GM19467 (cell line): ENCODE data around the gene APOC4.
"Not testable (repeated sequence)": the region's sequence is repeated elsewhere in the genome, so short reads cannot be mapped to it uniquely, and the experiment has no call there.

Experiments
- ATAC-seq: cut with Tn5 transposase; IDR thresholded peaks from one replicate; pipeline ENCODE4 v1.9.1; 2021; ENCODE audit warnings: mild to moderate bottlenecking, moderate library complexity; ENCODE audit not compliant: unreplicated experiment

APOC4 gene

DNA sequence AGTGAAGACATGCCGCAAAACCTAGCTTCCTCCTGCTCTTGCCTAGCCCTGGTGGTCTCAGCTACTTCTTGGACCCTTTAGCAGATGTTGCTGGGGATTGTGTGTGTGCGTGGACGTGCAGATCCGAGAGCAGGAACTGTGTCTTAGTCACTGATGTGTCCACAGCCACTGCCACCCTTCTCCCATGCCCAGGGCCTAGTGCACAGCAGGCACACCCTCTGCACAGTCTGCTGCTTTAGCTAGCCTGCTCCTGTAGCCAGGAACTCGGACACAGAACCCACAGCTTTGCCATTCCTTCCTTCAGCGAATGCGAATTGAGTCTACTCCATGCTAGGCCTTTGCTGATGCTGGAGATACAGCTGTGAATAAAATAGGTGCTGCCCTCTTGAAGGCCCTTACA lies 15.5 kb downstream of the APOC4 start:
- no peak for ATAC-seq

DNA sequence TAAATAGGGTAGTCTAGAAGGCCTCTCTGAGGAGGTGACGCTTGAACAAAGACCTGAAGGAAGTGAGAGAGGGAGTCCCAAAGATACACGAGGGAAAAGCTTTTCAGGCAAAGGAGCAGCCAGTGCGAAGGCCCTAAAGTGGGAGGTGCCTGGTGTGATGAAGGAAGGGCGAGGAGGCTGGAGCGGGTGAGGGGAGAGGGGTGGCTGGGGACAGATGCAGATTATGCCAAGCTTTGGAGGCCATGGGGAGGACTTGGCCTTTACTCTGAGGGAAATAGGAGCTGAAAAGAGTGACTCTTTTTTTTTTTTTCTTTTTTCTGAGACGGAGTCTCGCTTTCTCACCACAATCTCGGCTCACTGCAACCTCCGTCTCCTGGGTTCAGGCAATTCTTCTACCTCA lies 16.1 kb downstream of the APOC4 start:
- ATAC-seq: no peak

DNA sequence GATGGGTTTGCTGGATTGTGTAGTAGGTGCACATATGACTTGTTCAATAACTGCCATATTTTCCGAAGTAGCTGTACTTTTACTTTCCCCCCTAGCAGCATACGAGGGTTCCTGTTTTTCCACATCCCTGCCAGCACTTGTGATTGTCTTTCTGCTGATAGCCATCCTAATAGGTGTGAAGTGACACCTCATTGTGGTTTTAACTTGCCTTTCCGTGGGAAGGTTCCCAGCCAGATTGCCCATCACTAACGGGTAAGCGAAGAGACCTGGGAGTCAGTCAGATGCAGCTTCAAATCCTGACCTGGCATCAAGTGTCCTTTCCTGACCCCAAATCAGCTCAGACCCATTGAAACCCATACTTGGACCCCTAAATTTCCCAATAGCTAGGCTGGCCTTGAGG lies 17.7 kb downstream of the APOC4 start:
- no peak for ATAC-seq

DNA sequence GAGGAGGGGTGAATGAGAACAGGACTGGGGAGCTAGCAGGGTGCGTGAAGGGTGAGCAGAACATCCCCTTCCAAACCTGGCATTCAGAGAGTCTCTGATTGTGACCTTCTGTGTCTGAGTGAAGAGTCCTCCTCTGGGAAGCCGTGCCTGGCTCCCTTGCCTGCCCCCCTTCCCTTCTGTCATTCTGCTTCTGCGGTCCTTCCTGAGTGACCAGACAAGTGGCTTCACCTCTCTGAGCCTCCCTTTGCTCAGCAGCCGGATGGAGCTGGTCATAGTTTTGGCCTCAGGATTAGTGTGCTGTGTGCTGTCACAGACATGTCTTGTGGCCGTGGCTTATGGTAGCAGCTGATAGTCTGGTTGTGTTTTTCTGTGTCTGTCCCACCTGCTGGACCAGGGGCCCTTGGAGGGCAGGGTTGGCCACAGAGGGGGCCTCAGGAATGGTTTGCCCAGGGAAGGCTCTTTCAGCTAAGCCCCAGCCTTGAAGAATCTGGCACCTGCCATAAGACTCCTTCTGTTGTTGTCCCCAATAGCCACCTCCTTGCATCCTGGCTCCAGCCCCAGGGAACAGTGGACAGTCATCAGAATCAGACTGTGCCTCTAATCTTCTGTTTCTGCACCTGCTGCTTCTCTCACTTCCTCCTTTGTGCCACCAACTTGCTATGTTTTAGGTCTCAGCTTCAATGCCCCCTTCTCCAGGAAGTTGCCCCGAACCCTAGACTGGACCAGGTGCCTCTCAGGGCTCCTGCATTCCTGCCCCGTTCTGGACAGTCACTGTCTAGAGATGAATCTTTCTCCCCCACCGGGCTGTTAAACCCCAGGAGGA lies 19.1 kb downstream of the APOC4 start:
- ATAC-seq: no peak

GRCh38 chr19:44961821-44962220 lies 19.8 kb downstream of the APOC4 start:
- ATAC-seq: no peak

- no peak for ATAC-seq
Observed at GRCh38 chr19:44968118-44968517, 26.1 kb downstream of the APOC4 start.

GRCh38 chr19:44968670-44969069 lies 26.6 kb downstream of the APOC4 start:
- no peak for ATAC-seq

DNA sequence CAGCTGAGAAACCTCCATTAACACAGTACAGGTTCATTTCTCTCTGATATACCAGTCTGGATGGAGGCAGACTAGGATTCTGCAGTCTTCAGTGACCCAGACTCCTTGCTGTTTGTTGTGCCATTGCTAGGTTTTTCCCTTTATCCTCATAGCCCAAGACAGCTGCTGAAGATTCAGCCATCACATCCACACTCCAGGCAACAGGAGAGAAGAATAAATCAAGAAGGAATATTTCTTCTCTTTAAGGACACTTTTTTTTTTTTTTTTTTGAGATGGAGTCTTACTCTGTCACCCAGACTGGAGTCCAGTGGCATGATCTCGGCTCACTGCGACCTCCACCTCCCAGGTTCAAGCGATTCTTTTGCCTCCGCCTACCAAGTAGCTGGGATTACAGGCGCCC lies 27.4 kb downstream of the APOC4 start:
- ATAC-seq: no peak

DNA sequence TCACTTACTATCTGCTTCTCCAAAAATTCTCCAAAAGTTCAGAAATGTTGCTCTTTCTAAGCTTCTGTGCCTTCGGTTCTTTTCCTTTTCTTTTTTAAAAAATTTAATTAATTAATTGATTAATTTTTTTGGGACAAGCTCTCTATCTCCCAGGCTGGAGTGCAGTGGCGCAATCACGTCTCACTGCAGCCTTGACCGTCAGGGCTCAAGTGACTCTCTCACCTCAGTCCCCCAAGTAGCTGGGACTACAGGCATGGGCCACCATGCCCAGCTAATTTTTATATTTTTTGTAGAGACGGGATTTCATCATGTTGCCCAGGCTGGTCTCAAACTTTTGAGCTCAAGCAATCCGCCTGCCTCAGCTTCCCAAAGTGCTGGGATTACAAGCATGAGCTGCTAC lies 29.4 kb downstream of the APOC4 start:
- not testable (repeated sequence) for ATAC-seq

GRCh38 chr19:44972802-44973201 lies 30.8 kb downstream of the APOC4 start:
- ATAC-seq: no peak

DNA sequence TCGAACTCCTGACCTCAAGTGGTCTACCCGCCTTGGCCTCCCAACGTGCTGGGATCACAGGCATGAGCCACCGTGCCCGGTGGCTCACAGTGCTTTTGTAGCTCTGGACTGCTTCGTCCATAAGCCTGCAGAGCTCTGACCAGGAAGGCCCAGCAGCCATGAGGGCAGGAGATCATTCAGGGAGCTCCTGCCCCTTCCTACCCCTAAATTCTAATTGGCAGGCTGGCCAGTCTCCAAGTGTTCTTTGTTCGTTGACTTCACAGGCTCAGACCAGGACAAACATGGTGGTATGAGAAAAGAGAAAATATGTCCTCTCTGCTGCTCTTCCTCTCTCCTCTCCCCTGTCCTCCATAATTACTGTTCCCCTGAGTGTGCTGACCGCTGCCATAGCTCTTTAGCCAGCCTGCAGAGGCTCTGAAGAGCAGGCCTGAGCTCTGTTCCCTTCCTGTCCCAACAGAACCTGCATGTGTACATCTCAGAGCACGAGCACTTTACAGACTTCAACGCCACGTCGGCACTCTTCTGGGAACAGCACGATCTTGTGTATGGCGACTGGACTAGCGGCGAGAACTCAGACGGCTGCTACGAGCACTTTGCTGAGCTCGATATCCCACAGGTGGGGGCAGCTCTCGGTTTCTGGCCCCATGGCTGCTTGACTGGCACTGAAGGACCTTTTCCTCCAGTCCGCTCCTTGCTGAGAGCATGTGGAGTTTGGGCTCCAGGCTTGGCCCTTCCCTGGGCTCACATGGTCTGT lies 32.1 kb downstream of the APOC4 start:
- no peak for ATAC-seq

- no peak for ATAC-seq
Observed at GRCh38 chr19:44974857-44975256, 32.8 kb downstream of the APOC4 start.

- ATAC-seq: no peak
Observed at GRCh38 chr19:44975444-44975843, 33.4 kb downstream of the APOC4 start.

DNA sequence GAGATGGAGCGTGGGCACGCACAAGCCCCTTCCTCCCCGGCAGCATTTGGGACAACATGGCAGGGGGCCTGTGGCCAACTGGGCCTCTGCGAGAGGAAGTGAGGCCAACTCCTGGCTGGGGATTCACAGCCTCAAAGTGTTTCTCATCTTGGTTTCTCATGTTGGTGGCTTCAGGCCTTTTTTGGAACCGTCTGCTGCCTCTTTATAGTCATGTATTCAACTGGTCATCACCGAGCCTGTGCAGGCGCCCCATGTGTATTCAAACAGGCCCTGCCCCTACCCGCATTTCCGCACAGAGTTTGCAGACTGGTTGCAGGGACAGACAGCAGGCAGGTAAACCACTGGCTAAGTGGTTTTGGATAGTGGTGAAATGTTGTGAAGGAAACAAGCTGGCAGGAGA lies 42.0 kb downstream of the APOC4 start:
- ATAC-seq: no peak

DNA sequence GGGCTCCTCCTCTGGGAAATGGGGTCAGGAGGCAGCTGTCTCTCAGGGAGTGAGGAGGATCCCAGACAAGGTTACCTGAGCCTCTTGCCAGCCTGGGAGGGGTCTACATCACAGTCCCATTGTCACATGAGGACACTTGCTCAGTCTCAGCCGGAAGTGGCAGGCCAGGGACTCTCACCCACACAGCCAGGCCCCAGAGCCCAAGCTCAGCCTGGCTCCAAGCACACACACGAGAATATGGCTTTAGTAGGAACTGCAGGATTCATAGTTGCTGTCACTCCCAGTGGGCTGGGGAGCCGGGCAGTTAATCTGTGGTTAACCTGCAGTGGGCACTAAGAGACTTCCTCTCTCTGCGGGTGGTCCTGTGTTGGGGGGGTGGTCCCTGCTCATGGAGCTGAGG lies 43.4 kb downstream of the APOC4 start:
- no peak for ATAC-seq

- no peak for ATAC-seq
Observed at GRCh38 chr19:44986389-44986788, 44.4 kb downstream of the APOC4 start.

DNA sequence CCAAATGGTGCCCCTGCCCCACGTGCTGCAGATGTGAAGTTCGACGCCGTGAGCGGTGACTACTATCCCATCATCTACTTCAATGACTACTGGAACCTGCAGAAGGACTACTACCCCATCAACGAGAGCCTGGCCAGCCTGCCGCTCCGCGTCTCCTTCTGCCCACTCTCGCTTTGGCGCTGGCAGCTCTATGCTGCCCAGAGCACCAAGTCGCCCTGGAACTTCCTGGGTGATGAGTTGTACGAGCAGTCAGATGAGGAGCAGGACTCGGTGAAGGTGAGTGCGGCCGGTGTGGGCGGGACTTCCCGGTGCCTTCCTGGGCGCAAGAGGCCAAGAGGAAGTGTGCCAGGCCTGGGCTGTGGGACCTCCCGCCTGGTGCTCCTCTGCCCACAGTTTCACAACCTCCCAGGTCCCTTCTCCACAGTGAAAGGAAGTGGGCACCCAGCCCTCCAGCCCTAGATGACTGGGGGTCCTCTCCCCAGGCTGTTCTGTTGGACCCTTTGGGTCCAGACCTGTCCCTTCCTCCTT lies 45.2 kb downstream of the APOC4 start:
- ATAC-seq: no peak

DNA sequence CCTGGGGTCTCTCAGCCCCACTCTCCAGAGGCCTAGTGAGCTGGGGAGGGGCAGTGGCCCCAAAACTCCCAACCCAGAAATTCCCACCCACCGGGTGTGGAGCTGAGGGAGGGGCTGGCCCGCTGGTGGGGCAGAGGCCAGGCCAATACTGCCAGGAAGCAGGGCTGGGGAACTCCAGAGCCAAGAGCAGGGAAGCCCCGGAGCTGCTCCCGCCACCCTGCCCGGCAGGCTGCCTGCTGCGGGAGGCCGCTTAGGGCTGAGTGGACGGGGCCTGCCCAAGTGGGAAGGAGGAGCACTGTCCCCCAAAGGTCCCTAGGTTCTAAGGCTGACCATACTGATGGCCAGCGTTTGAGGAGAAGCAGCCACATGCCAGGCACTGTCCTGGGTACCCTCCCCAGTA lies 46.2 kb downstream of the APOC4 start:
- ATAC-seq: no peak

GRCh38 chr19:44988896-44989556 lies 47.0 kb downstream of the APOC4 start:
- no peak for ATAC-seq

DNA sequence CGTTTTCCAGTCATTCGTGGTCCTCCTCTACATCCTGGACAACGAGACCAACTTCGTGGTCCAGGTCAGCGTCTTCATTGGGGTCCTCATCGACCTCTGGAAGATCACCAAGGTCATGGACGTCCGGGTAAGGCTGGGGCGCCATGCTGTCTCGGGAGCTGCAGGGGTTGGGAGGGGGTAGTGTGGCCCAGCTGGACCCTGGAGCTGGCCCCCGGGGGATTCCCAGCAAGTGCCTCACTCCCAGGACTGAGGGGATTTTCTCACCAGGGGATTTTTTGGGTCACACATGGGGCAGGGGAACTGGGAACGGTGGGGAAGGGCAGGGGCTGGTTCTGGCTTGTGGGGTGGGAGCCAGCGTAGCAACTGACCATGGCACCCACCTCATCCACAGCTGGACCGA lies 48.4 kb downstream of the APOC4 start:
- no peak for ATAC-seq

- ATAC-seq: no peak
Observed at GRCh38 chr19:44990966-44991365, 48.9 kb downstream of the APOC4 start.
